Esophagus muscularis mucosa (tissue), 3 donors: Measurements from ENCODE around the gene ARL11.

Source experiments
- CTCF ChIP-seq, 3 experiments: fragments of 200-600 bp in 2 of 3; fragments of 450-650 bp in 1 of 3; sonication (generic) in 2 of 3; IDR thresholded peaks; one replicate each; pipeline ENCODE4 v1.5.1; 2017 to 2019; ENCODE audit warnings: antibody characterized with exemption in 3 of 3, mild to moderate bottlenecking in 2 of 3, moderate library complexity in 1 of 3
- POLR2A ChIP-seq: fragments of 450-650 bp; IDR thresholded peaks from one replicate; pipeline ENCODE4 v1.6.1; 2017; ENCODE audit warnings: antibody characterized with exemption, moderate library complexity, mild to moderate bottlenecking, low read depth
- POLR2AphosphoS5 ChIP-seq, 2 donors: sonication (generic); formaldehyde crosslinking; IDR thresholded peaks; one replicate each; pipeline ENCODE4 v1.6.1; 2017; ENCODE audit warnings: antibody characterized with exemption in 2 of 2

GRCh38 chr13:49586717-49587116 lies 41.6 kb upstream of the ARL11 start:
- no peak for TF ChIP-seq POLR2AphosphoS5 (IDR thresholded peaks at IDR 0.05)
- no peak for TF ChIP-seq CTCF (IDR thresholded peaks at IDR 0.05)
- no peak for TF ChIP-seq POLR2A
